Type B pancreatic cell (in vitro differentiated cells): Measurements from ENCODE around the gene PCBP3. TPM values are rescaled to one million over a fixed set of nuclear protein-coding genes. Genes with fewer than 3 reads are reported as not detected.
"Not testable (repeated sequence)": the region's sequence is repeated elsewhere in the genome, so short reads cannot be mapped to it uniquely, and the experiment has no call there.

Experiments
- DNase-seq: peaks from one replicate; pipeline ENCODE4 v3.0.0; 2021; ENCODE audit warnings: mixed read lengths; ENCODE audit not compliant: unreplicated experiment; ENCODE audit errors: extremely low spot score
- H3K27ac Mint-ChIP-seq: 2 replicates; pipeline ENCODE4 v1.8.0; 2021; ENCODE audit warnings: mild to moderate bottlenecking, mixed read lengths
- H3K27me3 Mint-ChIP-seq: 2 replicates; pipeline ENCODE4 v1.8.0; 2021; ENCODE audit warnings: mixed read lengths
- H3K36me3 Mint-ChIP-seq: 2 replicates; pipeline ENCODE4 v1.8.0; 2021; ENCODE audit warnings: mixed read lengths
- H3K4me1 Mint-ChIP-seq: one replicate; pipeline ENCODE4 v1.8.0; 2021; ENCODE audit warnings: mixed read lengths; ENCODE audit not compliant: unreplicated experiment
- H3K4me3 Mint-ChIP-seq: 2 replicates; pipeline ENCODE4 v1.8.0; 2021; ENCODE audit warnings: mild to moderate bottlenecking, mixed read lengths
- H3K9me3 Mint-ChIP-seq: 2 replicates; pipeline ENCODE4 v1.8.0; 2021; ENCODE audit warnings: mixed read lengths
- CTCF ChIP-seq: fragments of 200-600 bp; sonication (generic); conservative IDR thresholded peaks from 2 replicates; pipeline ENCODE4 v1.5.0; 2021; ENCODE audit warnings: antibody characterized with exemption, mild to moderate bottlenecking
- total RNA-seq: library from RNA; stranded (reverse); gene quantifications from 2 replicates; pipeline ENCODE4 v1.2.1, GENCODE V29; 2021; ENCODE audit warnings: low replicate concordance

PCBP3 gene
- total RNA-seq, 1 donor from 2014 or later: 5.5 TPM

- no peaks in the 10 kb centered on the region for H3K9me3 Mint-ChIP-seq
- no peak for TF ChIP-seq CTCF
- peaks cover 19% of the 10 kb centered on the region for H3K27me3 Mint-ChIP-seq
- H3K4me3 Mint-ChIP-seq: no peak overlapping the region
- no peak overlapping the region for H3K27ac Mint-ChIP-seq
- peaks cover 28% of the 10 kb centered on the region for H3K4me1 Mint-ChIP-seq
- H3K36me3 Mint-ChIP-seq: no peaks in the 10 kb centered on the region
- DNase-seq: no peak
Measured at GRCh38 chr21:45894906-45895777, 251.6 kb downstream of the PCBP3 start.

- TF ChIP-seq CTCF: no peak
- Mint-ChIP-seq H3K27me3 (peaks cover 11% of the 10 kb centered on the region), H3K4me3 (no peak overlapping the region), H3K36me3 (no peaks in the 10 kb centered on the region), H3K9me3 (no peaks in the 10 kb centered on the region), H3K27ac (no peak overlapping the region), H3K4me1 (peaks cover 20% of the 10 kb centered on the region)
- no peak for DNase-seq
Measured at GRCh38 chr21:45895778-45896370, 252.3 kb downstream of the PCBP3 start.

GRCh38 chr21:45896431-45896830, 252.9 kb downstream of the PCBP3 start:
- H3K27me3 Mint-ChIP-seq, H3K27ac Mint-ChIP-seq, DNase-seq, H3K9me3 Mint-ChIP-seq, H3K4me3 Mint-ChIP-seq, H3K36me3 Mint-ChIP-seq: not testable (repeated sequence)
- peaks cover 15% of the 10 kb centered on the region for H3K4me1 Mint-ChIP-seq

- TF ChIP-seq CTCF: no peak
- Mint-ChIP-seq H3K4me1 (peaks cover 6% of the 10 kb centered on the region), H3K4me3 (no peak overlapping the region), H3K27ac (no peak overlapping the region), H3K27me3 (peaks cover 3% of the 10 kb centered on the region), H3K36me3 (no peaks in the 10 kb centered on the region), H3K9me3 (no peaks in the 10 kb centered on the region)
- DNase-seq: no peak
Measured at GRCh38 chr21:45897191-45898027, 253.9 kb downstream of the PCBP3 start.

- no peak for TF ChIP-seq CTCF
- no peak overlapping the region for H3K4me3 Mint-ChIP-seq
- H3K27me3 Mint-ChIP-seq: peaks cover 3% of the 10 kb centered on the region
- no peaks in the 10 kb centered on the region for H3K36me3 Mint-ChIP-seq
- peaks cover 6% of the 10 kb centered on the region for H3K4me1 Mint-ChIP-seq
- no peaks in the 10 kb centered on the region for H3K9me3 Mint-ChIP-seq
- H3K27ac Mint-ChIP-seq: no peak overlapping the region
- no peak for DNase-seq
Measured at GRCh38 chr21:45898028-45898350, 254.5 kb downstream of the PCBP3 start.
